OCI-LY1 (cell line): Measurements from ENCODE around the gene CELSR1.

Experiments used
- H2AFZ ChIP-seq: fragments of 200-600 bp; sonication (generic), shearing (Covaris generic); 2 replicates; pipeline ENCODE4 v1.6.0; 2014; ENCODE audit warnings: antibody characterized with exemption, mild to moderate bottlenecking, low read length
- H3F3A ChIP-seq: fragments of 200-600 bp; sonication (generic), shearing (Covaris generic); 2 replicates; pipeline ENCODE4 v1.6.0; 2014; ENCODE audit warnings: mild to moderate bottlenecking, antibody characterized with exemption, low read length, moderate library complexity; ENCODE audit not compliant: insufficient read depth
- H3K27ac ChIP-seq: fragments of 200-600 bp; sonication (generic); 2 replicates; pipeline ENCODE4 v1.5.1; 2014; ENCODE audit warnings: low read length, mixed run types, mild to moderate bottlenecking, low read depth; ENCODE audit not compliant: poor library complexity, severe bottlenecking
- H3K27me3 ChIP-seq: fragments of 200-600 bp; sonication (generic); 2 replicates; pipeline ENCODE4 v1.6.0; 2014; ENCODE audit warnings: antibody characterized with exemption, mild to moderate bottlenecking, low read length, moderate library complexity; ENCODE audit not compliant: insufficient read depth
- H3K36me3 ChIP-seq: fragments of 200-600 bp; sonication (generic); 2 replicates; pipeline ENCODE4 v1.6.1; 2014; ENCODE audit warnings: mild to moderate bottlenecking, antibody characterized with exemption, low read length, moderate library complexity, mixed read lengths; ENCODE audit not compliant: insufficient read depth
- H3K4me1 ChIP-seq: fragments of 200-600 bp; sonication (generic); 2 replicates; pipeline ENCODE4 v1.5.1; 2014; ENCODE audit warnings: mild to moderate bottlenecking, low read length, moderate library complexity; ENCODE audit not compliant: insufficient read depth, severe bottlenecking
- H3K4me2 ChIP-seq: fragments of 200-600 bp; sonication (generic), shearing (Covaris generic); 2 replicates; pipeline ENCODE4 v1.6.1; 2014; ENCODE audit warnings: low read length
- H3K4me3 ChIP-seq: fragments of 200-600 bp; sonication (generic); 2 replicates; pipeline ENCODE4 v1.5.1; 2014; ENCODE audit warnings: low read length, low read depth, mild to moderate bottlenecking, mixed read lengths; ENCODE audit not compliant: poor library complexity, severe bottlenecking
- H3K79me2 ChIP-seq: fragments of 200-600 bp; shearing (Covaris generic); 2 replicates; pipeline ENCODE4 v1.6.1; 2016; ENCODE audit warnings: mixed run types, low read length, mixed read lengths; ENCODE audit not compliant: insufficient read depth
- H3K9ac ChIP-seq: fragments of 200-600 bp; sonication (generic), shearing (Covaris generic); 2 replicates; pipeline ENCODE4 v1.6.1; 2014; ENCODE audit warnings: mild to moderate bottlenecking, low read length, mixed read lengths
- H3K9me2 ChIP-seq: fragments of 200-600 bp; sonication (generic), shearing (Covaris generic); 2 replicates; pipeline ENCODE4 v1.6.1; 2014; ENCODE audit warnings: low read depth, mild to moderate bottlenecking, low read length, mixed read lengths
- H3K9me3 ChIP-seq: fragments of 200-600 bp; shearing (Covaris generic); 2 replicates; pipeline ENCODE4 v1.6.1; 2014; ENCODE audit warnings: low read length, mixed read lengths
- H4K20me1 ChIP-seq: fragments of 200-600 bp; sonication (generic), shearing (Covaris generic); 2 replicates; pipeline ENCODE4 v1.6.0; 2016; ENCODE audit warnings: mild to moderate bottlenecking, low read length; ENCODE audit not compliant: insufficient read depth
- EZH2 ChIP-seq: fragments of 200-600 bp; sonication (generic), shearing (Covaris generic); IDR thresholded peaks from 2 replicates; pipeline ENCODE4 v1.8.0; 2017; ENCODE audit warnings: borderline replicate concordance, mixed run types, mild to moderate bottlenecking, antibody characterized with exemption, low read length, moderate library complexity, mixed read lengths
- TF ChIP-seq, protein P1 (sequence below): fragments of 200-600 bp; sonication (generic), shearing (Covaris generic); IDR thresholded peaks from 2 replicates; pipeline ENCODE4 v1.5.1; 2017; ENCODE audit warnings: mild to moderate bottlenecking, antibody characterized with exemption, low read length, moderate library complexity, mixed read lengths

The CELSR1 gene

DNA sequence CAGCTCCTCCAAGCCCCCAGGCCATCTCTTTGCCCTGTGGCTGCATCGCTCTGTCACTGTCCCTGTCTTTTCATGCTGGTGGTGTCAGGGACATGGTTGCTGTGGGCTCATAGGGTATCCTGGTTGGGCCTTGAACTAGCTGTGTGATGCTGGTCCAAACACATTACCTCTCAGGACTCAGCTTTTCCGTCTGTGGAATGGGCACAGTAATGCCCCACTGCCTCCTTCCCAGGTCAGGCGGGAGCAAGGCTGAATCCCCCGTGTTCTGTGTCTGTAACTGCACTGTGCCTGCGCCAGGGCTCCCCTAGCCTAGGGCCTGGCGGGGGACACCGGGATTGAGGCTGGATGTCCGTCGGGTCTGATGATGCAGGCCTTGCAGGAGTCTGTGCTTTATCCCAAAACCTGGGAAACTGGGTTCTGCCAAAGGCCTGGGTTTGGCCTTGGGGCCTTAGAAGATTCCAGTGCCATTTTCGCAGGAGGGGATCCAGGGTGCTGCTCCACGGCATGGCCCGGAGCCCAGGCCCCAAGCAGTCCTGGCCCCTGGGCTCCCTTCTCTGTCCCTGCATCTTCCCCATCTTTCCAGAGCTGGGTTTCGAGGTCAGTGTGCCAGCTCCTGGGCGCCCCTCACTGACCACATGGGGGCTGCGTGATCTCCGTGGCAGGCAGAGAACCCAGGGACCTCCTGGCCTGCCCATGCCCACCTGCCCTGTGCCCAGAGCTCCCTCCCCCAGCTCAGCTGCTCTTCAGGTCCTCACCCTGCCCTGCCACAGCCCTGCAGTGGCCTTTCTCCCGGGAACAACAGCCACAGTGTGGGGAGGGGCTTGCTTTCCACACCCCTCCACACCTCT, 32.7 kb upstream of the CELSR1 start:
- Histone ChIP-seq H2AFZ (no peak overlapping the region), H3K79me2 (no peaks in the 10 kb centered on the region), H3K9me2 (no peaks in the 10 kb centered on the region), H3K4me2 (no peak overlapping the region), H3K27ac (no peak overlapping the region), H3K36me3 (no peaks in the 10 kb centered on the region; the same call in 1 of the 2 replicates), H3K9me3 (peaks cover 7% of the 10 kb centered on the region), H3K4me1 (no peaks in the 10 kb centered on the region), H3K4me3 (no peak overlapping the region), H3K9ac (no peak overlapping the region), H3F3A (no peaks in the 10 kb centered on the region), H3K27me3 (peaks cover 5% of the 10 kb centered on the region; the same call in 1 of the 2 replicates), H4K20me1 (no peaks in the 10 kb centered on the region)
- TF ChIP-seq EZH2: no peak
- TF ChIP-seq, protein P1, sequence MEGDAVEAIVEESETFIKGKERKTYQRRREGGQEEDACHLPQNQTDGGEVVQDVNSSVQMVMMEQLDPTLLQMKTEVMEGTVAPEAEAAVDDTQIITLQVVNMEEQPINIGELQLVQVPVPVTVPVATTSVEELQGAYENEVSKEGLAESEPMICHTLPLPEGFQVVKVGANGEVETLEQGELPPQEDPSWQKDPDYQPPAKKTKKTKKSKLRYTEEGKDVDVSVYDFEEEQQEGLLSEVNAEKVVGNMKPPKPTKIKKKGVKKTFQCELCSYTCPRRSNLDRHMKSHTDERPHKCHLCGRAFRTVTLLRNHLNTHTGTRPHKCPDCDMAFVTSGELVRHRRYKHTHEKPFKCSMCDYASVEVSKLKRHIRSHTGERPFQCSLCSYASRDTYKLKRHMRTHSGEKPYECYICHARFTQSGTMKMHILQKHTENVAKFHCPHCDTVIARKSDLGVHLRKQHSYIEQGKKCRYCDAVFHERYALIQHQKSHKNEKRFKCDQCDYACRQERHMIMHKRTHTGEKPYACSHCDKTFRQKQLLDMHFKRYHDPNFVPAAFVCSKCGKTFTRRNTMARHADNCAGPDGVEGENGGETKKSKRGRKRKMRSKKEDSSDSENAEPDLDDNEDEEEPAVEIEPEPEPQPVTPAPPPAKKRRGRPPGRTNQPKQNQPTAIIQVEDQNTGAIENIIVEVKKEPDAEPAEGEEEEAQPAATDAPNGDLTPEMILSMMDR: no peak

DNA sequence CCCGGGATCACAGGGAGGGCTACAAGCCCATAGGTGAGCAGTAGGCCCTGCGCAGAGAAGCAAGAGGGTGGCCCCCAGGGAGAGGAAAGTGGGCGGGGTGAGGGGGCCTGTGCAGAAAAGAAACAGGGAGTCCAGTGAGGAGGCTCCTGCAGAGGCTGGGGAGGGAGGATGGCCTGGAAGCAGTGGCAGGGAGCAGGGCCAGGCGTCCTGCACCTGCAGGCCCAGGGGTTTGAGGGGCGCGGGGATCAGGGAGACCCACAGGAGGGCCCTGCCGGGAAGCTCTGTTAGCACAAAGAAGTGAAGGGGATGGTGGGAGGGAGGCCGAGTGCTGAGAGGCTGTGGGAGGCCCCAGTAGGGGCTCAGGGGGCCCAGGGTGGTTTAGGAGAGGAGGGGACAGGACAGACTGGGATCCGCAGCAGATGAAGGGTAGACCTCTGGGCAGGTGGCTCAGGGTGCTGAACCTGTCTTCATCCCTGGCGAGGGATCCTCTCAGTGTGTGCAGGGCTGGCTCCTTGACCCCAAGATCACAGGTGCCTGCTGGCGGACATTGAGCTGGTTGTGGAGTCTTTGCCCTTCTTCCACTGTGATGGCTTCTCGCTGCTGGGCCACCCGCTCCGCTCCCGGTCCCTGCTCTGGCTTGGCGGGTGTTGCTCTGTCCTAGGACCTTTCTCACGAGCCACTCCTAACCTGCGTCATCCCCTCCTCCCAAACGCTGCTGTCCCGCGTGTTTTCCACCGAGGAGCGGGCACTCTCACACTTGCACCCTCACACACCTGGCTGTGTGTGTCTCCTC, 31.8 kb upstream of the CELSR1 start:
- peaks cover 5% of the 10 kb centered on the region; the same call in 1 of the 2 replicates for H3K27me3 ChIP-seq
- H3K27ac ChIP-seq: no peak overlapping the region
- no peaks in the 10 kb centered on the region for H3K9me2 ChIP-seq
- H3K4me1 ChIP-seq: no peaks in the 10 kb centered on the region
- no peak for TF ChIP-seq EZH2
- TF ChIP-seq, protein P1: no peak
- no peaks in the 10 kb centered on the region for H4K20me1 ChIP-seq
- H3K4me2 ChIP-seq: no peak overlapping the region
- no peaks in the 10 kb centered on the region; the same call in 1 of the 2 replicates for H3K36me3 ChIP-seq
- no peak overlapping the region for H3K4me3 ChIP-seq
- no peak overlapping the region for H2AFZ ChIP-seq
- no peaks in the 10 kb centered on the region for H3K79me2 ChIP-seq
- H3K9me3 ChIP-seq: peaks cover 7% of the 10 kb centered on the region
- H3K9ac ChIP-seq: no peak overlapping the region
- no peaks in the 10 kb centered on the region for H3F3A ChIP-seq

DNA sequence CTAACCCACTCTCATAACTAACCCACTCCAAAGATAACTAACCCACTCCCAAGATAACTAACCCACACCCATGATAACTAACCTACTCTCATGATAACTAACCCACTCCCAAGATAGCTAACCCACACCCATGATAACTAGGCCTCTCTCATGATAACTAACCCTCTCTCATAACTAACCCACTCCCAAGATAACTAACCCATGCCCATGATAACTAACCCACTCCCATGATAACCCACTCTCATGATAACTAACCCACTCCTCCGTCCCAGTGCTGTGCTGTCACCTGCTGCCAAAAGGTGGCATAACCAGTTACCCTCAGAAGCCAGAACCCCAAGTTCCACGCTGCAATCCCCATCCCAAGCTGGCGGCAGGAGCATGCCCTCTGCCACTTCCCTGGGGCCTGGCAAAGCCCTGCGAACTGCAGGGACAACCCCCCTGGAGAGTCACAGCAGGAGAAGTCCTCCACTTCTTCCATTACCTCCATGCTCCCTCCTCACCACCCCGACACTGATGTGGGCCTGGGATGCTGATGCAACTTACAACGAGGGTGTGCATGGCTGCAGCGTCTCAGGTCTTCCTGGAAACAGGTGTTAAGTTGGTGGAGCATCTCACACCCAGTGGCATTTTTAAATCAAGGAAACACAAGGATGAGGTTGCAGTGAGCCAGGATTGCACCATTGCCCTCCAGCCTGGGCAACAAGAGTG, 30.8 kb upstream of the CELSR1 start:
- Histone ChIP-seq H3K27me3 (no peaks in the 10 kb centered on the region; the same call in 1 of the 2 replicates), H3K36me3 (no peaks in the 10 kb centered on the region; the same call in 1 of the 2 replicates), H3K9ac (no peak overlapping the region), H3K27ac (no peak overlapping the region), H3F3A (no peaks in the 10 kb centered on the region), H3K4me2 (no peak overlapping the region), H4K20me1 (no peaks in the 10 kb centered on the region), H3K9me3 (peaks cover 7% of the 10 kb centered on the region), H2AFZ (no peak overlapping the region), H3K4me1 (peaks cover 7% of the 10 kb centered on the region), H3K9me2 (no peaks in the 10 kb centered on the region), H3K4me3 (no peak overlapping the region), H3K79me2 (no peaks in the 10 kb centered on the region)
- TF ChIP-seq, protein P1: no peak
- no peak for TF ChIP-seq EZH2
